IPS-18a (cell line): ENCODE results near the gene FAM81B.

Source experiments
- H3K27ac ChIP-seq: one replicate; pipeline ENCODE4 v1.5.1; 2013; ENCODE audit warnings: low read length
- H3K27me3 ChIP-seq: one replicate; pipeline ENCODE4 v1.6.1; 2013; ENCODE audit warnings: mild to moderate bottlenecking, low read length; ENCODE audit not compliant: control insufficient read depth, insufficient read depth
- H3K36me3 ChIP-seq: one replicate; pipeline ENCODE4 v1.6.1; 2013; ENCODE audit warnings: low read depth, low read length; ENCODE audit not compliant: control insufficient read depth
- H3K4me1 ChIP-seq: one replicate; pipeline ENCODE4 v1.6.1; 2013; ENCODE audit warnings: low read depth, low read length; ENCODE audit not compliant: control insufficient read depth
- H3K4me3 ChIP-seq: one replicate; pipeline ENCODE4 v1.5.1; 2013; ENCODE audit warnings: low read length
- H3K9ac ChIP-seq: one replicate; pipeline ENCODE4 v1.6.1; 2013; ENCODE audit warnings: mild to moderate bottlenecking, low read length, moderate library complexity
- H3K9me3 ChIP-seq: one replicate; pipeline ENCODE4 v1.6.1; 2013; ENCODE audit warnings: low read depth, low read length; ENCODE audit not compliant: control insufficient read depth

Gene FAM81B

DNA sequence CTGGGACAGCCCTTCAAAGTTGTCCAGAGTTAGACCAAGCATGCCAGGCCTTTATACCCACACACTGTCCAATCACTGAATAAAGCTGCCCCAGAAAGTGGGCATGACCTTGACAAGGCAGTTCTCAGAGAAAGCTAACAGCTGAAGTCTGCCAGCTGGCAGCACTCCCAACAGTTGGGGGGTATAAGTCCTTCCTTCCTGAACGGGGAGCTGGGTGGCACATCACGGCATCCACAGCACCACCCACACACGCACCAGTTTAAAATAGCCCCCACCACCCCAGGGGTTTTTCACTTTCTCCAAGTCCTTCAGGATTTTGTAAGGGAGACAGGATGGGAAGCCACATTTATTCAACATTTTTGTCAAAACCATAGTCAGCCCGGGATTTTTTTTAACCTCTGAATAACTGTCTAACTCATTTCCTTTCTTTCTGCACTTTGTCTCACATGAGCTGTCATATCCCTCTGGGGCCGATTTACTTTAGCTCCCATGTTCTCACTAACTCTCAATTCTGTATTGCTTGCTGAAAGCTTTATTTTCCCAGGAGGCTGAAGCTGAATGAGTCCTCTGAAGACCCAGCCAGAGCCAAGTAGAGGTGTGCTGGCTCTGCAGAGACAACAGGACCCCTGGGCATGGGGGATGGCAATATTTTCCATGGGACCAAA is 15.4 kb downstream of the FAM81B start:
- Histone ChIP-seq H3K9me3 (no peaks in the 10 kb centered on the region), H3K4me3 (no peak overlapping the region), H3K9ac (no peak overlapping the region), H3K36me3 (no peaks in the 10 kb centered on the region), H3K27me3 (no peaks in the 10 kb centered on the region), H3K4me1 (peaks cover 3% of the 10 kb centered on the region), H3K27ac (no peak overlapping the region)

GRCh38 chr5:95410279-95410678 is 19.1 kb downstream of the FAM81B start:
- Histone ChIP-seq H3K4me1 (no peaks in the 10 kb centered on the region), H3K36me3 (no peaks in the 10 kb centered on the region), H3K27me3 (no peaks in the 10 kb centered on the region), H3K9ac (no peak overlapping the region), H3K9me3 (no peaks in the 10 kb centered on the region), H3K4me3 (no peak overlapping the region), H3K27ac (no peak overlapping the region)

DNA sequence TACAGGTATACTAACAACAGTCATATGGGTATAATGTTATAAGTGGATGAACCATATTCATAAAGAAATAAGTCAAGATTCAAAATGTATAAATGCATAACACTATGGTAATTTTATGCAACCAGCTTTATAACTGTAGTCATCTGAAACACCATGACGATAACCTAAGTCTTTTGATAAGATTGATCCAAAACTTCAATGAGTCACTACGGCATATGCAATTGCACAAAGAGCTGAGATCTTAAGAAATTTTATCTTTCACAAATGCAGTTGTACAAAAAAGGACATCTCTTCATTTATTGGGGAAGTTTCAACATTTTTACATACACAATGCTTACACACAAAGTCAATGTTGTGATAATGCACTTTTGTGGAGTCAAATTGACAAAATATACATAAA is 20.3 kb downstream of the FAM81B start:
- Histone ChIP-seq H3K27me3 (no peaks in the 10 kb centered on the region), H3K9ac (no peak overlapping the region), H3K9me3 (no peaks in the 10 kb centered on the region), H3K4me1 (no peaks in the 10 kb centered on the region), H3K36me3 (no peaks in the 10 kb centered on the region), H3K4me3 (no peak overlapping the region), H3K27ac (no peak overlapping the region)

GRCh38 chr5:95414451-95414850 is 23.3 kb downstream of the FAM81B start:
- H3K4me1 ChIP-seq, result no peaks in the 10 kb centered on the region
- no peaks in the 10 kb centered on the region for H3K36me3 ChIP-seq
- H3K27me3 ChIP-seq, result no peaks in the 10 kb centered on the region
- no peak overlapping the region for H3K27ac ChIP-seq
- no peak overlapping the region for H3K4me3 ChIP-seq
- no peaks in the 10 kb centered on the region for H3K9me3 ChIP-seq
- no peak overlapping the region for H3K9ac ChIP-seq

GRCh38 chr5:95417971-95418370 is 26.8 kb downstream of the FAM81B start:
- Histone ChIP-seq H3K27ac (no peak overlapping the region), H3K36me3 (no peaks in the 10 kb centered on the region), H3K9ac (no peak overlapping the region), H3K4me1 (no peaks in the 10 kb centered on the region), H3K9me3 (no peaks in the 10 kb centered on the region), H3K27me3 (no peaks in the 10 kb centered on the region), H3K4me3 (no peak overlapping the region)

GRCh38 chr5:95422838-95423237 is 31.7 kb downstream of the FAM81B start:
- Histone ChIP-seq H3K4me1 (no peaks in the 10 kb centered on the region), H3K27me3 (no peaks in the 10 kb centered on the region), H3K27ac (no peak overlapping the region), H3K9me3 (no peaks in the 10 kb centered on the region), H3K9ac (no peak overlapping the region), H3K4me3 (no peak overlapping the region), H3K36me3 (no peaks in the 10 kb centered on the region)

GRCh38 chr5:95424016-95424415 is 32.9 kb downstream of the FAM81B start:
- H3K9me3 ChIP-seq, result no peaks in the 10 kb centered on the region
- no peak overlapping the region for H3K4me3 ChIP-seq
- H3K4me1 ChIP-seq, result no peaks in the 10 kb centered on the region
- no peaks in the 10 kb centered on the region for H3K36me3 ChIP-seq
- no peak overlapping the region for H3K27ac ChIP-seq
- no peak overlapping the region for H3K9ac ChIP-seq
- no peaks in the 10 kb centered on the region for H3K27me3 ChIP-seq

GRCh38 chr5:95424526-95424925 is 33.4 kb downstream of the FAM81B start:
- no peaks in the 10 kb centered on the region for H3K4me1 ChIP-seq
- no peaks in the 10 kb centered on the region for H3K9me3 ChIP-seq
- H3K27ac ChIP-seq, result no peak overlapping the region
- no peak overlapping the region for H3K9ac ChIP-seq
- H3K36me3 ChIP-seq, result no peaks in the 10 kb centered on the region
- H3K4me3 ChIP-seq, result no peak overlapping the region
- no peaks in the 10 kb centered on the region for H3K27me3 ChIP-seq

- Histone ChIP-seq H3K27ac (no peak overlapping the region), H3K36me3 (no peaks in the 10 kb centered on the region), H3K27me3 (no peaks in the 10 kb centered on the region), H3K4me3 (no peak overlapping the region), H3K9me3 (no peaks in the 10 kb centered on the region), H3K4me1 (no peaks in the 10 kb centered on the region), H3K9ac (no peak overlapping the region)
These were observed 35.1 kb downstream of the FAM81B start for GRCh38 chr5:95426227-95426626.

DNA sequence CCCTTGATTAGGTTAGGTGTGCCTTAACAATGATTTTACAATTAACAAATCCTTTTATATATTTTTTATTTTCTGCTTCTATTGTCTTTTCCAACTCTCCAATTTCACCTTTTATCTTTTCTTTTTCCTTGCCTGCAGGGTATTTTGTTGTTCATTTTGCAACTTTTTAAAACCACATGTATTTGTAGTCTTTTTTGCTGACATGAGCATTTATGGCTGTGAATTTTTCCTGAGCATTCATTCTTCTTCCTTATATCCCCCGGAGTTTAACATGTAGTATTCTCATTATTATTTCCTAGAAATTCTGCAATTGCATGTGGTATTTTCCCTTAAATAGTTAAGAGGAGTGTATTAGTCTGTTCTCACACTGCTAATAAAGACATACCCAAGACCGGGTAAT is 41.6 kb downstream of the FAM81B start:
- Histone ChIP-seq H3K36me3 (no peaks in the 10 kb centered on the region), H3K27ac (no peak overlapping the region), H3K4me1 (no peaks in the 10 kb centered on the region)

GRCh38 chr5:95439801-95440493 is 48.8 kb downstream of the FAM81B start:
- Histone ChIP-seq H3K36me3 (no peaks in the 10 kb centered on the region), H3K27me3 (no peaks in the 10 kb centered on the region), H3K27ac (no peak overlapping the region), H3K4me3 (peak overlapping the region; percentile 37), H3K9ac (no peak overlapping the region), H3K4me1 (peaks cover 24% of the 10 kb centered on the region), H3K9me3 (no peaks in the 10 kb centered on the region)

More for the DNA sequence above, 41.6 kb downstream of the FAM81B start:
- H3K9ac ChIP-seq, result no peak overlapping the region
- H3K4me3 ChIP-seq, result no peak overlapping the region
- H3K27me3 ChIP-seq, result no peaks in the 10 kb centered on the region
- no peaks in the 10 kb centered on the region for H3K9me3 ChIP-seq

DNA sequence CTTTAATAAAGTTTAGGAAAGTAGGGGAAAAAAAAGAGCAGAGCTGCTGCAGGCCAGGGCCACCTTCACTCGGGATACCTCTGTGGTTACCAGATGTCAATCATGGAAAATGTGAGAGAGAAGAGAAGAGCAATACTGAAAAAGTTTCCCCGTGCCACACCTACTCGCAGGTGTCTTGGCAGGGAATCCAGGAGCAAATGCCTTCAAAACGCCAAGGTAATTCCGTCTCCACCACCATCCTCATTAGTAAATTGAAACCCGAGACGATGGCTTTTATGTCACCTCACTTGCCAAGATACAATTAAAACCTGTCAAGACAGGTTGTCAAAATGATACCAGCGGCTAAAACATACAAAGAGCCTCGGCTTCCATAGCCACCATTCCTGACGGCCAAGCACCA is 49.7 kb downstream of the FAM81B start:
- Histone ChIP-seq H3K9me3 (no peaks in the 10 kb centered on the region), H3K27ac (no peak overlapping the region), H3K4me1 (peaks cover 24% of the 10 kb centered on the region), H3K4me3 (peak overlapping the region; percentile 37), H3K27me3 (no peaks in the 10 kb centered on the region), H3K9ac (no peak overlapping the region), H3K36me3 (no peaks in the 10 kb centered on the region)
